GM21576 (cell line): ENCODE results near the gene ANO6.
"Not testable (repeated sequence)": the region's sequence is repeated elsewhere in the genome, so short reads cannot be mapped to it uniquely, and the experiment has no call there.

ENCODE experiments used
- ATAC-seq: cut with Tn5 transposase; IDR thresholded peaks from one replicate; pipeline ENCODE4 v1.9.1; 2021; ENCODE audit warnings: mild to moderate bottlenecking, moderate library complexity; ENCODE audit not compliant: unreplicated experiment

Gene ANO6

GRCh38 chr12:45389426-45389825 is 173.5 kb downstream of the ANO6 start:
- no peak for ATAC-seq

- ATAC-seq, result not testable (repeated sequence)
Measured at GRCh38 chr12:45397499-45397898, 181.6 kb downstream of the ANO6 start.

DNA sequence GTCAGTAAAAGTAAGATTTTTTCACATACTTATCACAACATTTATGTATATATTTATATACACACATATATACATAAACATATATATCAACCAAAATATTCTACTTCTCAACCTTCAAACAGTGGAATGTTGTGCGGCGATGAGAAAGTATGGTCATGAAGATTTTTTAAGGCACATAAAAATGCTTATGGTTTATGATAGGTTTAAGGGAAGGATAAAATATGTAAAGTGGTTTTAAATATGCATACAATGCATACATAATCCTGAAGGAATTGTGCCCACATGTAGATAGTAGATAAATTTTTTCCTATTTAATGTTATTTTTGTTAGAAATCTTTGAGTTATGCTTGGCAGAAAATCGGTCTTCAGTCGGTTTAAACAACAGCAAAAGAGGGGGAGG is 182.7 kb downstream of the ANO6 start:
- no peak for ATAC-seq

DNA sequence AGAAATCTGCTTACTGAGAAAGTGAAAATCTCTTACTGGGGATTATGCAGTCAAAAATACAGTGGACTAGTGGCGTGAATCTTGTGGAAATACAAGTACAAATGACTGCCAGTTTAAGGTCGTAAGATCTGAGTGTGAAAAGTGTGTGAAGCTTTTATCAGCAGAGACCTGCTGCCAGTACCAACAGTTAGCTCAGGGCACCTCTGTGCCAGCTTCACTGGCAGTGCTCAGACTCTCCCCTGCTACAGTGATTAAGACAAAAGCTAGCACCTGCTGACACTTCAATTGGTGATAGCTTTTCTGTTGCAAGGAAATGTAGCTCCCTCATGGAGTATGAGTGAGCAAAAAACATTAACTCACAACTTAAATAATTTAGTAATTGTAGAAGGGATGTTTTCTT is 185.1 kb downstream of the ANO6 start:
- no peak for ATAC-seq

- no peak for ATAC-seq
Measured at GRCh38 chr12:45402288-45402687, 186.4 kb downstream of the ANO6 start.

DNA sequence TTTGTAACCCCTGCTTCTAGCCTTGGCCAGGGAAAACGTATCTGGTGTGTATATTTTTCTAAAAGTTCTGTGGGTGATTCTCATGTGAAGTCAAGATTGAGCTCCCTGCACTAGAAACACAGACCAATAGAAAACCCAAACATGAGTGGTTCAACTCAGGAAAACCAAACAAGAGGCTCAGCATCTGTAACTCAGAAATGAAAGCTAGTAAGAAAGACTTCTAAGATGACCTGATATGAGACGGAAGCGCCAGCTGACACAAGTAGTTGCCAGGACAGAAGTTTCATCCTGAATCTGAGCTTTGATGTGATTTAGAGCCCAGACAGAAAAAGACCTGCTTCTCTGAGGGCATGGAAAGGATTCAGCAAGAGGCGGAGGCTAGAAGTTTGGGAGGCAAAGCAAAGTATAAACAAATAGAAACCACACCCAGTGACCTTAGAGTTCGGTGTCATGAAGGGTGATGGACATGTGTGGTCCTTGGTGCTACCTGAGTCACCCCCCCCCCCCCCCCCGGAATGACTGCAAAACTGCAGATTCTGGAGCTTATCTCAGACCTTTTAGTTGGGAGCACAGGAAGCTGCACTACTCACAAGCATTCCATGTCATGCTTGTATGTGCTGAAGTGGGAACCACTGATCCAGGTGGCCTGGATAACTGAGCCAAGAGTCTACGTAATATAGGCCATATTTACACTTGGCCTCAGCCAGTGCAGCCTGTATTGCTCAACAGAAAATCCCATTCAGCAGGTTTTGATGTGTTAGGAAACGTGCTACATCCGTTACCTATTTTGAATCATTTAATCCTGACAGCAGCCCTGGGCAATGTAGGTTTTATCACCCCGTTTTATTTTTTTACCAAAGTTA is 191.3 kb downstream of the ANO6 start:
- ATAC-seq, result no peak

- no peak for ATAC-seq
Measured at GRCh38 chr12:45407981-45408728, 192.3 kb downstream of the ANO6 start.

DNA sequence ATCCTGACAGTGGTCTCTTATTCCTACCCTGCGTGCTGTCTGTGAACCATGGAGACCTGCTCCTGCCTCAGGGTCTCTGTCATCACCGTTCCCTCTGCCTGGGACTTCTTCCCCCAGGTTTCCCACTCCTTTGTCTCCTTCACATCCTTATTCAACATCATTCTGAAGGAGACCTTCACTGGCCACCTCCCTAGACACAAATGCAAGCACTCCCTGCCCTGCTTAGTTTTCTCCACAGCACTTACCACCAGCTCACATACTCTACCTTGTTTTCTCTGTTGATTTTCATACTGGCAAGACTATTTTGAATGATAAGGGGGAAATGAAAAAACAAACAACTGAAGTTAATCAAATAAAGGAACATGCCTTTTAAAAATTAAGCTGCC is 192.8 kb downstream of the ANO6 start:
- no peak for ATAC-seq

DNA sequence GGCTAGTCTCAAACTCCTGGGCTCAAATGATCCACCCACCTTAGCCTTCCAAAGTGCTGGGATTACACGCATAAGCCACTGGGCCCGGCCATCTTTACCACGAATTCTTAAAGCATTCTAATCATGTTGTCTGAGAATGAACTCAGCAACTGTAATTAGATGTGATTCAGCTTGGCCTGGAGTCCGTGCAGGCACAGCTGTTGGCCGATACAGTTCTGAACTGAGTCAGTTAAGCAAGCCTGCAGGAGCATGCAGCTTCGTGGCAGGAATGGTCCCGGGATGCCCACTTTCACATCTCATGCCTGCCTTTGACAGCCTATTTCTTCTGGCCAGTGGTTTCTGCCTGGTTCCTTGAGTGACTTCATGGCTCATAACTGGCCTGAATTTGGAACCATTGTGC is 194.1 kb downstream of the ANO6 start:
- ATAC-seq, result no peak

DNA sequence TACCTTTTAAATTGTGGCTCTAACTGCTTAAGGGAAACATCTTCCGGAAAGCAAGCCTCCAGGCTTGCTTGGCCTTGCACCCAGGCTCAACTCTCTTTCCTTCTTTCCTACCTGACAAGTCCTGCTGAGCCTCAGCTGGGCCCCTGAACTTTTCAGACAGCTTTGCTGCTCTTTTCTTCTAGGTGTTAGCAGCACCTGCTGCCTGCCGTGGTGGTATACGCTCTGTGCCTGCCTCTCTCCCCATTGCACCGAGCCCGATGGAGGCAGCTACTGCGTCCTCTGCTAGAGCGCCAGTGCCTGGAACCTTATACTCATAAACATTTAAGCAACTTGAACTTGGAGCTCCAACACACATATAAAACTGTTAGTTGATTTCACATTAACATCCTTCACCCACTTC is 195.7 kb downstream of the ANO6 start:
- no peak for ATAC-seq

- ATAC-seq, result peak; percentile 95
Measured at GRCh38 chr12:45415393-45415817, 199.5 kb downstream of the ANO6 start.

DNA sequence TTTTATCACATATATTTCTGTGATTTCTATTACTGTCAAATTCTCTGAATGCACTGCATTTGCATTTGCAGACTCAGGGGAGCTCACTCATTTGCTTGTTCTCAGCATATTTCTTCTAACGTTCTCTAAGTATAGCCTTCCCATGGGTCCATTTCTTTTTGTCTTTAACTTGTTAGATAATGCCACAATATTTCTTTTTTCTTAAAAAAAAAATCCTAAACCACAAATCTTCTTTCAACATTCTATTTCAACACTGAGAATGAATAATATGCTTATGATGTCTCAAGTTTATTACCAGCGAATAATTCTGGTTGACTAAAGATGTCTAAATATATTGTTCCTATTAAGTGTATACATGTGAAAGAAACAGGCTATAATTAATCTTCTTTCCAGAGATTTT is 200.2 kb downstream of the ANO6 start:
- ATAC-seq, result no peak

DNA sequence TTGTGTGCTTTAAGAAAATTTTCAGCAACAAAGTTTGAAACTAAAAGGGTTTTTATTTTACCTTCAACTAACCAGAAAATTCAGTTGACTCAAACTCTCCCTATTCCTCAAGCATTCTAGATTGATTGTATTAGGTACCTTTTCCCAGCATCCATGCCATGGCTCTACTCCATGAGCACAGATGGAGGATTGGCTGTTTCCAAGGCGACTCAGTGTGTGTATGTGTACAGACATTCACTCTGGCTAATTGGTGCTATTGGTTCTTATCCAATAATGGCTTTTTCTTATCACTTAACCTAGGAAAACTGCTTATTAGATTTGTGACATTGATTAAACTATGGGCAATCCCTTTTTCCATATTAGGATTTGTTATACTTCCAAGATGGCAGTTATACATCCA is 202.6 kb downstream of the ANO6 start:
- no peak for ATAC-seq

DNA sequence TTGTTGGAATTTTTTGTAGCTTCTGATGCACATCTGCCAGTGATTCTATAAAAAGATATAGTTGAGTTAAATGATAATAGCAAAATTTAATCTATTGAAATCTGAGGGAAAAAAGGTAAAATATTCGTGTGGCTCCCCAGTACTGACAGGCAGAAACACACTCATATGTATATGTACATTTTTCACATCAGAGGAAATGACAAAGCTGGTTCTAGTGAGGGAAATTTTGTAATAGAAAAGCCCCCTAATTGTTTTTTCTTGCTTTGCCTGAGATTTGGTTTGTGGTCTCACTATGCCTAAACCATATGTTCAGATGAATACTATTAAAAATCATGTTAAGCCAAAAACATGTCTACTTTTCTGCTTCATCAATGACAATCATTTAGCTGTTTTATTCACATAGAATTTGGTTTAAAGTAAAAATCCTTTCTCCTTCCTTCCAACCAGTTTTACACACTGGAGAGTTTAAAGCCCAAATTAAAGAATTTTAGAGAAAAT is 203.5 kb downstream of the ANO6 start:
- no peak for ATAC-seq

- ATAC-seq, result no peak
Measured at GRCh38 chr12:45421736-45422135, 205.8 kb downstream of the ANO6 start.

DNA sequence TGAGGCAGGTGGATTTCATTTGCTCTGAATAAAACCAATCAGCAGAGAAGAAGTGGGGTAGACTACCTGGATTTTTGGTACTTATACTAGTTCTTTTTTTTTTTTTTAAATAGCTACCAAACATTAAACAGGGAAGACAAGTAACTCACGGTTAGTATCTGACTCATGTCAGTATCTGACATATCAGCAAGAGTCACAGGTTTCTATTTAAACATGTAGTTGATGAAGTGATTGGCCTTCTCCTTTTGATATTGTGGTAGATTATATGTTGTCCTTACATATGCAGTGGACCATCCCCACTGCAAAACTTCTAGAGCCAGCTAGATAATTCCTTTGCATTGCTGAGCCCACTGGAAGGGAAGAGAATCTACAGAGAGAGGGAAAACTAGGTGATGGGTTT is 208.0 kb downstream of the ANO6 start:
- ATAC-seq, result no peak

GRCh38 chr12:45425426-45425825 is 209.5 kb downstream of the ANO6 start:
- no peak for ATAC-seq

DNA sequence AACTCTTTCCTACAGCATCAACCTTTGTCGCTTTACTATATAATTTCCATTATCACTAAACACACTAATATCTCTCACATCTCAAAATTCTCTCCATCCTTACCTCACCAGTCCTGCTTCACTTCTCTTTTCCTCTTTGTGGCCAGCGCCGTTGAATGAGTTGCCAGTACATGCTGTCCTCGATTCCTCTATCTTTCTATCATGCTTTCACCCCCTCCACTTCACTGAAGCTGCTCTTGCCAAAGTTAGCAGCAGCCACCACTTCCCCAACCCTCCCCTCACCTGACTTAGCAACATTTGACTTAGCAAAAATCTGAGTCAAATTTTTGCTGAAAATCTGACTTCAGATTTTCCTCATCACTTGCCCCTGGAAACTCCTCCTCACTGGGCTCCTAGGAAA is 210.4 kb downstream of the ANO6 start:
- no peak for ATAC-seq

DNA sequence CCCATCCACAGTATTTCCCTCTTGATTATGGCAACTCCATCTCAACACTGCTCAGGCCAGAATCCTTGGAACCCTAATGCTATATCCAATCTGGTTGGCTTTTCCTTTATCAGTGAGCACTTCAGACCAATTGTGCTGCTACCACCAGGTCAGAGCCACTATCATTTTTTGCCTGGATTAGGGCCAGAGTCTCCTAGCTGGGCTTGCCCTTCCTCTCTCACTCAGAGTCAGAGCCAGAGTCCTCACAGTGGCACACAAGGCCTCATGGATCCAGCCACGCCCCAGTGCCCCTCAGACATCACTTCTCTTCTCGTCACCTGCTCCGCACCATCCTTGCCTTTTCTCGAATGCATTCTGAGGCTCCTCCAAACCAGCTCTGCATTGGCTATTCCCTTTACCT is 211.1 kb downstream of the ANO6 start:
- no peak for ATAC-seq

GRCh38 chr12:45429831-45430230 is 213.9 kb downstream of the ANO6 start:
- ATAC-seq, result no peak

GRCh38 chr12:45431126-45431525 is 215.2 kb downstream of the ANO6 start:
- ATAC-seq, result no peak

DNA sequence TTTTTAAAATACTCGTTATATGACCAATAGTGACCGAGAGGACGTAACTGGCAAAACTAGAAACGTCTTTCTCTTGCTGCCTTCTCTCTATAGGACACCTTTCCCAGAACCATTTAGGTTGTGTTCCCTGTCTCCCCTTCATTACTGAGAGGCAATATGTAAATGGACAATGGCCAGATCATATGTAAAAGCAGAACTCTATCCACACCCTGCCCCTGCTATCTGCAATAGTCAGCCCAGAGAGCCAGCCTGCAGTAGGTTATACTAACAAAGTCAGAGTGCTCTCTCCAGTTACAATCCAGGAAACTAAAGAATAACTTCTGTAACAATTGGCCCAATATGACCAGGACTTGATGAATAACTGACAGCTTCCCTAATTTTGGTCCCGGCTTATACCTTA is 216.8 kb downstream of the ANO6 start:
- no peak for ATAC-seq
